HTERT RPE-1 (cell line): ENCODE measurements around the gene ZG16.
"Not testable (repeated sequence)": the region's sequence is repeated elsewhere in the genome, so short reads cannot be mapped to it uniquely, and the experiment has no call there.

Source experiments
- in situ Hi-C: fragments of 300-500 bp; cut with MboI; formaldehyde crosslinking; loops from 4 replicates; pipeline ENCODE4 v1.14.3; 2020; ENCODE audit warnings: low sequenced_read_pairs

Gene ZG16

GRCh38 chr16:29747947-29748759 lies 29.9 kb upstream of the ZG16 start:
- in situ Hi-C loops, result no loop called here

GRCh38 chr16:29748760-29749149 lies 29.3 kb upstream of the ZG16 start:
- in situ Hi-C loops, result not testable (repeated sequence)

GRCh38 chr16:29753516-29753915 lies 24.5 kb upstream of the ZG16 start:
- in situ Hi-C loops, result no loop called here

GRCh38 chr16:29756654-29757053 lies 21.4 kb upstream of the ZG16 start:
- in situ Hi-C loops, result no loop called here

GRCh38 chr16:29757086-29757485 lies 21.0 kb upstream of the ZG16 start:
- in situ Hi-C loops, result not testable (repeated sequence)

GRCh38 chr16:29757950-29758466 lies 20.0 kb upstream of the ZG16 start:
- in situ Hi-C loops, result no loop called here

- in situ Hi-C loops, result no loop called here
Measured at GRCh38 chr16:29760567-29761279, 17.3 kb upstream of the ZG16 start.

- in situ Hi-C loops, result not testable (repeated sequence)
Measured at GRCh38 chr16:29761280-29761651, 16.8 kb upstream of the ZG16 start.

- in situ Hi-C loops, result no loop called here
Measured at GRCh38 chr16:29761882-29762281, 16.2 kb upstream of the ZG16 start.

GRCh38 chr16:29763326-29763725 lies 14.7 kb upstream of the ZG16 start:
- in situ Hi-C loops, result no loop called here

- in situ Hi-C loops, result no loop called here
Measured at GRCh38 chr16:29765167-29766032, 12.7 kb upstream of the ZG16 start.

GRCh38 chr16:29766571-29766970 lies 11.5 kb upstream of the ZG16 start:
- in situ Hi-C loops, result no loop called here

- in situ Hi-C loops, result no loop called here
Measured at GRCh38 chr16:29767062-29767461, 11.0 kb upstream of the ZG16 start.

GRCh38 chr16:29769507-29769906 lies 8.5 kb upstream of the ZG16 start:
- in situ Hi-C loops, result no loop called here

- in situ Hi-C loops, result no loop called here
Measured at GRCh38 chr16:29770250-29770929, 7.7 kb upstream of the ZG16 start.

- in situ Hi-C loops, result not testable (repeated sequence)
Measured at GRCh38 chr16:29772330-29772729, 5.7 kb upstream of the ZG16 start.

GRCh38 chr16:29774730-29775129 lies 3.3 kb upstream of the ZG16 start:
- in situ Hi-C loops, result no loop called here

GRCh38 chr16:29775742-29776408 lies 2.2 kb upstream of the ZG16 start:
- in situ Hi-C loops, result no loop called here

- in situ Hi-C loops, result no loop called here
Measured at GRCh38 chr16:29779474-29779873, 1.4 kb downstream of the ZG16 start.
